MM.1S (cell line): ENCODE data around the gene PLXNA4.

ENCODE experiments used
- EZH2 ChIP-seq: fragments of 300-600 bp; sonication (generic); optimal IDR thresholded peaks from 2 replicates; pipeline ENCODE3; 2017; ENCODE audit warnings: low read depth, mild to moderate bottlenecking, antibody characterized with exemption, low read length, mixed read lengths
- TF ChIP-seq, protein P1 (sequence below): fragments of 300-600 bp; sonication (generic); IDR thresholded peaks from 2 replicates; pipeline ENCODE4 v1.5.1; 2016; ENCODE audit warnings: antibody characterized with exemption, low read length, mixed read lengths

DNA sequence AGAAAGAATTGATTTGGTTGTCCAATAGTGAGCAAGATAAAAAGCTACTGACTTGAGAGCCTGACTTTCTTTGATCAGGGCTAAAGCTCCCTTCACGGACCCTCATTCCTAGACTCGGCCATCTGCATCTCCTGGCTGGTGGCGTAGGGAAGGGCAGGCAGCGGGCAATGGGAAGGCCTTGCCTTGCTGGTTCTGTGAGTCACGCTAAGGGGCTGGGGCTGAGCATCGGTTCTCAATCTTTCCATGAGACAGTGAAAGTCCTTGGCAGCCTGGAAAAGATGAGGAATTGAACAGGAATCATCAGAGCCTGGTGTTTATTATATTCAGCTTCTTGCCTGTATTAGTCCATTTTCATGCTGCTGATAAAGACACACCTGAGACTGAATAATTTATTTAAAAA, 475.3 kb downstream of the PLXNA4 start:
- TF ChIP-seq, protein P1, sequence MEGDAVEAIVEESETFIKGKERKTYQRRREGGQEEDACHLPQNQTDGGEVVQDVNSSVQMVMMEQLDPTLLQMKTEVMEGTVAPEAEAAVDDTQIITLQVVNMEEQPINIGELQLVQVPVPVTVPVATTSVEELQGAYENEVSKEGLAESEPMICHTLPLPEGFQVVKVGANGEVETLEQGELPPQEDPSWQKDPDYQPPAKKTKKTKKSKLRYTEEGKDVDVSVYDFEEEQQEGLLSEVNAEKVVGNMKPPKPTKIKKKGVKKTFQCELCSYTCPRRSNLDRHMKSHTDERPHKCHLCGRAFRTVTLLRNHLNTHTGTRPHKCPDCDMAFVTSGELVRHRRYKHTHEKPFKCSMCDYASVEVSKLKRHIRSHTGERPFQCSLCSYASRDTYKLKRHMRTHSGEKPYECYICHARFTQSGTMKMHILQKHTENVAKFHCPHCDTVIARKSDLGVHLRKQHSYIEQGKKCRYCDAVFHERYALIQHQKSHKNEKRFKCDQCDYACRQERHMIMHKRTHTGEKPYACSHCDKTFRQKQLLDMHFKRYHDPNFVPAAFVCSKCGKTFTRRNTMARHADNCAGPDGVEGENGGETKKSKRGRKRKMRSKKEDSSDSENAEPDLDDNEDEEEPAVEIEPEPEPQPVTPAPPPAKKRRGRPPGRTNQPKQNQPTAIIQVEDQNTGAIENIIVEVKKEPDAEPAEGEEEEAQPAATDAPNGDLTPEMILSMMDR = no peak
- no peak for TF ChIP-seq EZH2
